ENCODE data around the gene STRC.
"Not testable (repeated sequence)": the region's sequence is repeated elsewhere in the genome, so short reads cannot be mapped to it uniquely, and the experiment has no call there.

STRC gene
- total RNA-seq, result 0 to 0.18 reads per million in 2 experiments

DNA sequence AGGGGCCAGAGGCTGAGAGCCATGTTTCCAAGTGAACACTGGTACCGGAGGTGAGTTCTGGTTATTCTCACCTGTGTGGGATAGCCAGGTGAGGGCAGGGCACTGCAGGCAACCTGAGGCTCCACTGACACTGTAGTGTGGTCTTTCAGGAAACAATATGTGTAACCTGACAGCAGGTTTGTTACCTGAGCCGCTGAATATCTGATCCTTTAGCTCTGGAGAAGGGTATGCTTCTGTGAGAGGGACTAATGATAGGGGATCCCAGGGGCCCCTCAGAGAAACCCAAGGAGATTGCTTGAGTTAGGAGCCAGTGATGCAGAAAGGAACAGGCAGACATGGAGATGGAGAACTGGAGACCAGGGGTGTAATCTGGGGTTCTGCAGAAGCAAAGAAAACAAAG lies at the start of gene STRC:
Gene STRC, minus strand, starts transcription at position 101 of the 400 bp plus-strand sequence. Its CDS starts 78 bp downstream, at position 23.
- DNase-seq (ENCODE audit: low read depth), result not testable (repeated sequence)

DNA sequence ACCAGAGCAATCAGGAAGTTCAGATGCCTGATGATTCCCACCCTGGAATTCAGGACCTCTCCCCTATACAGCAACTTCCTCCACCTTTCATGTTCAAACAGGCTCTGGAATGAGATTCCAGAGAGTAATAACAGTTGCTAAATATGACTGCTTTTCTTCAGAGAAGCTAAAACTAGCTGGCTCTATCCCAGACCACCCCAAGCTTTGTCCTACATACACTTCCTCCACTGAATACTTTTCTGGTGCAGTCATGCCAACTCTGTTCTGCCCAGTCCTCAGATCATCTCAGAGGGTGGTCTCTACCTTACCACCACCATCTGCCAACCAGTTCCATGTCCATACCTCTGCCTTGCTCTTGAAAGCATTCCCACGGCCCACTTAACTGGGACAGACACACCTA lies 47.6 kb upstream of the STRC start:
- DNase-seq (ENCODE audit: low read depth), result not testable (repeated sequence)

- not testable (repeated sequence) for DNase-seq (ENCODE audit: low read depth)
Measured at GRCh38 chr15:43663333-43663732, 44.7 kb upstream of the STRC start.

GRCh38 chr15:43662293-43662692 lies 43.7 kb upstream of the STRC start:
- DNase-seq (ENCODE audit: low read depth), result not testable (repeated sequence)

GRCh38 chr15:43659727-43660126 lies 41.1 kb upstream of the STRC start:
- not testable (repeated sequence) for DNase-seq (ENCODE audit: low read depth)

DNA sequence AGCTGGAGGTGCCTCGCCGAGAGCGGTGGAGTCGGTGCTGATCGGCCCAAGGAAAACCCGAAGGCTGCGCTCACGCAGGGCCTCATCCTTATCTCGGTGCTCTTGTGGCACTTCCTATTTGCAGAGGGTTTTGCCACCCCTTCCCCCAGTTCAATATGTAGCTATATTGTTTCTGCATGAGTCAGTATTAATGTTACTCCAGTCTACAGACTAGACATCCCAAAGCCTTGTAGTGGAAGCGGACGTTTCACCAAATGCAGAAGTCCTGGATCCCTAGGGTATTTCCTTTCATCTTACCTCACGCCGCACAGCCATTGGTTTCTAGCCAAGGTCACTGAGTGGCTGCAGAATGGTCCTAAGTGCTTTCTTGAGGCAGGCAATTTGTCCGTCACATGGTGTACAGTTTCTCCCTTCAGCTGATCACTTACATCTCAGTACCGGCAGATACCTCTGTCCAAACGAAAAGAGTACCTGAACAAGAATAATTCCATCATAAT lies 30.9 kb upstream of the STRC start:
- DNase-seq (ENCODE audit: low read depth), result not testable (repeated sequence)

DNA sequence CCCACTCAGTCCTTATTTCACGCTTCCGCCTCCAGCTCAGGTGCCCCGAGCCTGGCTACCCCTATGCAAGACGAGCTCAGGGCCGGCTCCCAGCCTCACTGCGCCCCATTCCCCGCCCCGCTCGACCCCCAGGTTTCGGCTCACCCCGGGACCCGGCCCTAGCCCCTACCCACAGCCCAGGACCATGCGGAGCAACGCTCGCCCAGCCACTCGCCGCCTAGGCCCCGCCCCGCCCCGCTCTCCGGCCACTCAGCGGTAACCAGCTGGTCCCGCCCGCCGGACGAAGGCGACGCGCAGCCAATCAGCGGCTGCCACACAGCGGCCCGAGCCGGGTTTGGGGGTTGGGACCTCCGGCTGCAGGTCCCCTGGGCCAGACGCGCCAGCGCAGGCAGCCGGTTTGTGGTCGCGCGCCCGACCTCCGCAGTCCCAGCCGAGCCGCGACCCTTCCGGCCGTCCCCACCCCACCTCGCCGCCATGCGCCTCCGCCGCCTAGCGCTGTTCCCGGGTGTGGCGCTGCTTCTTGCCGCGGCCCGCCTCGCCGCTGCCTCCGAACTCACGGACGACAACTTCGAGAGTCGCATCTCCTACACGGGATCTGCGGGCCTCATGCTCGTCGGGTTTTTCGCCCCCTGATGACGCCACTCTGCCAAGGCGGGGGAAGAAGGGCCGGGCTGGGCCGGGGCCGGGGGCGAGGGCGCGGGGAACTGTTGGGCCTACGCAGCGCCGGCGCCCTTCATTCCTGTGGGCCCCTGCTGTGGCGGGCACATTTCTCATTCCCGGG lies 30.2 kb upstream of the STRC start, which contains the start of gene CATSPER2:
Gene CATSPER2, minus strand, starts transcription at position 196 of the 781 bp plus-strand sequence. CDS start 783 bp downstream, outside the sequence.
- DNase-seq (ENCODE audit: low read depth), result no peak

GRCh38 chr15:43638464-43639204 lies 20.0 kb upstream of the STRC start:
- not testable (repeated sequence) for DNase-seq (ENCODE audit: low read depth)

DNA sequence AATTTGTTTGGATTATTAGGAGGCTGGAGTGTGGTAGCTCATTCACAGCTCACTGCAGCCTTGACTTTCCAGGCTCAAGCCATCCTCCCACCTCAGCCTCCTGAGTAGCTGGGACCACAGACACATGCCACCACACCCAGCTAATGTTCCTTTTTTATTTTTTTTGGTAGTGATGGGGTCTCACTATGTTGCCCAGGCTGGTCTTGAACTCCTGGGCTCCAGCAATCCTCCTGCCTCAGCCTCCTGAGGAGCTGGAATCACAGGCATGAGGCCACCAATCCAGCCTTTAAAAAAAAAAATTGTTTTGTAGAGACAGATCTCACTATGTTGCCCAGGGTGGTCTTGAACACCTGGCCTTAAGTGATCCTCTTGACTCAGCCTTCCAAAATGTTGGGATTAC lies 8.3 kb upstream of the STRC start:
- not testable (repeated sequence) for DNase-seq (ENCODE audit: low read depth)

DNA sequence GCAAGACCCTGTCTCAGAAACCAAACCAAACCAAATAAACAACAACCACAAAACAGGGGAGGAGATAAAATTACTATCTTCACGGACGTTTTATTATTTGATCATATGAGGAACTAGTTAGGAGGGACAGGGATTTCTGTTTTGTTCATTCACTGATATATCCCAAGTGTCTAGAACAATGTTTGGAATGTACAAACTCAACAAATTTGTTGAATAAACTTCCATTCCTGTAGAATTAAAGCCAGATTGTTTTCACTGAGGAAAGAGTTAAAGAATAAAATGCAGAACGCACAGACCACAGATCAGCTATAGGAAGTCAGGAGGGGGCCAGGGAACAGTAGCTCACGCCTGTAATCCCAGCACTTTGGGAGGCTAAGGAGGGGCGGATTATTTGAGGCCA lies 6.5 kb upstream of the STRC start:
- no peak for DNase-seq (ENCODE audit: low read depth)

DNA sequence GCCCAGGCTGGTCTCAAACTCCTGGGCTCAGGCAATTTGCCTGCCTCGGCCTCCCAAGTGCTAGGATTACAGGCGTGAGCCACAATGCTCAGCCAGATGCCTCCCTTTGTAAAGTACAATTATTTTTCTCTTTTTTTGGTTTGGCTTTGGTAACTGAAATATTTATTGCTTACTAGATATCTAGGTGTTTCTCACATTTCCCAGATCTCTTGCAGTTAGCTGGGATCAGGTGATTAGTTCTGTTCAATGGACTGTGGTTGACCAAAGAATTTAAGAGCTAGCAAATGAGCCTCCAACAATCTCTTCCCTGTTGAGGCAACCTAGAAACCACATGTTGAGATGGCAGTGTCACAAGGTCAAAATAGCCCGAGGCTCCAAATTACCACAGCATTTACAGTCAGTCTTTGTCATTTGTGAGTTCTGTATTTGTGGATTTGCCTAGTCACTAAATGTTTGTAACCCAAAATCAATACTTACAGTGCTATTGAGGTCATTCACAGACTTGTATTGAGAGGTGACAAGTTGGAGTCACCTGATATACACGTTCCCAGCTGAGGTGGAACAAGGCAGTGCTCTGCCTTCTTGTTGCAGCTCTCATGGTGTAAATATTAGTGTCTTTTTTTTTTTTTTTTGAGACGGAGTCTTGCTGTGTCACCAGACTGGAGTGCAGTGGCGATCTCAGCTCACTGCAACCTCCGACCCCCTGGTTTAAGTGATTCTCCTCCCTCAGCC lies 3.6 kb upstream of the STRC start:
- not testable (repeated sequence) for DNase-seq (ENCODE audit: low read depth)

- DNase-seq (ENCODE audit: low read depth), result not testable (repeated sequence)
Measured at GRCh38 chr15:43617750-43618149, 850 bp downstream of the STRC start.

- DNase-seq (ENCODE audit: low read depth), result not testable (repeated sequence)
Measured at GRCh38 chr15:43602233-43602632, 16.4 kb downstream of the STRC start.

- not testable (repeated sequence) for DNase-seq (ENCODE audit: low read depth)
Measured at GRCh38 chr15:43600200-43600599, 18.4 kb downstream of the STRC start.

DNA sequence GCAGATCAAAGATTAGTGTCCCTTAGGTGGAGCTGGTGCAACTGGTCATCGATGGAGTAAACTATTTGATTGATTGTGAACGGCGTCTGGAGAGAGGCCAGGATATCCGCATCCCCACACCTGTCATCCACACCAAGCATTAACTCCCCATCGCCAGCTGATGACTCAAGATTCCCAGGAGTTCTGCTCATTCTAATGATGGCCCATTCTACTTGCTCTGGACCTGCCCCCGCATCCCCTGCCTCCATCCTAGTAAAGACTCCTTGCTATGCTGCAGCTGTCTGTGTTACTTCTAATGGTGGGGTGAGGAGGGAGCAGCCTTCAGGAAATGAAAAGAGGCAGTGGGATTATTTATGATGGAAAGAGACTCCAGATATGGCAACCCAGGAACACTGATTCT lies 19.5 kb downstream of the STRC start:
- not testable (repeated sequence) for DNase-seq (ENCODE audit: low read depth)

DNA sequence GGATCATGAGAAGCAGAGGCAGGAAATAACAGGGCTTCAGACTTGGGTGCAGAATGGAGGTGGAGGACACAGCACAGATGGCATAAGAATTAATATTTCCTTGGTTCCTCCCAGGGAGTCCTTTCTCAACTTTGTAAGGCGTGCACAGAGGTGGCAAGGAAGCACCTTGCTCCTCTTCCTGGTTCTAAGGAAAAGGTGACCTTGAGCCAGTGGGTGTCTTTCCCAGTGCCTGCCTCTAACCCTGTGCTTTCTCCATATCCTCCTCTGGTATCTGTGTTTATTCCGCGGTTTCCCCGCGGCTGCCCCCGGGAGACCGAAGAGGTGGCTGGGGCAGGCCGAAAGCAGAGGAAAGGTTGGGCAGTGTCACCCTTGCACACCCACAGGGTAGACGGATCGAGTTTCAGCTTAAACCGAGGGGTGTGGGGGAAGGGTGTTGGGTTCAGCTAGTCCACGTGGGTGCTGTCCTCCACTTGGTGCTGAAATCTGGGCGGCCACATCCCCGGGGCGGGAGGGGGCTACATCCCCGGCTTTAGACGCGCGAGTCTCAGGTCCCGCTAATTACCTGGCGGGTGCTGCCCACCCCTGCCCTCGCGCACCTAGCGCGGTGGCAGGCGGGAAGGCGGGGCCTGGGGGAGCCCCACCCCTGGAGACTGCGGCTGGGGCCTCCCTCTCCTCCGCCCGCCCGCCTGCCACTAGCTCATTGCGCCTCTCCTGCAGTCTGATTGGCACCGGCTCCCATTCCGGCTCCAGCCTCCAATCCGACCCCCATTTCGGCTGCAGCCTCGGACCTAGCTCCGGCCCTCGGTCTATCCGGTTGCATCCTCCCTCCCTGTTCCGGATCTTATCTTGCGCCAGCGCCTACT lies 25.0 kb downstream of the STRC start, which contains the start of gene CKMT1B:
Gene CKMT1B, plus strand, starts transcription at position 700 of the 863 bp plus-strand sequence. CDS start 192 bp downstream, outside the sequence.
- DNase-seq (ENCODE audit: low read depth), result not testable (repeated sequence)

- DNase-seq (ENCODE audit: low read depth), result not testable (repeated sequence)
Measured at GRCh38 chr15:43592841-43593240, 25.8 kb downstream of the STRC start.

GRCh38 chr15:43589778-43590466 lies 28.7 kb downstream of the STRC start, which contains the start of gene PPIP5K1:
Gene PPIP5K1, minus strand, starts transcription at chr15:43590208. Its CDS starts 5,704 bp downstream, at chr15:43584504.
- not testable (repeated sequence) for DNase-seq (ENCODE audit: low read depth)

GRCh38 chr15:43574607-43575006 lies 44.0 kb downstream of the STRC start:
- not testable (repeated sequence) for DNase-seq (ENCODE audit: low read depth)

GRCh38 chr15:43566615-43567014 lies 52.0 kb downstream of the STRC start:
- not testable (repeated sequence) for DNase-seq (ENCODE audit: low read depth)

All from T follicular helper cell (primary cell).